ENCODE measurements around the gene FILIP1. TPM values are rescaled to one million over a fixed set of nuclear protein-coding genes. Genes with fewer than 3 reads are reported as not detected.

FILIP1 gene
- total RNA-seq, 1 donor = under 0.01 TPM

DNA sequence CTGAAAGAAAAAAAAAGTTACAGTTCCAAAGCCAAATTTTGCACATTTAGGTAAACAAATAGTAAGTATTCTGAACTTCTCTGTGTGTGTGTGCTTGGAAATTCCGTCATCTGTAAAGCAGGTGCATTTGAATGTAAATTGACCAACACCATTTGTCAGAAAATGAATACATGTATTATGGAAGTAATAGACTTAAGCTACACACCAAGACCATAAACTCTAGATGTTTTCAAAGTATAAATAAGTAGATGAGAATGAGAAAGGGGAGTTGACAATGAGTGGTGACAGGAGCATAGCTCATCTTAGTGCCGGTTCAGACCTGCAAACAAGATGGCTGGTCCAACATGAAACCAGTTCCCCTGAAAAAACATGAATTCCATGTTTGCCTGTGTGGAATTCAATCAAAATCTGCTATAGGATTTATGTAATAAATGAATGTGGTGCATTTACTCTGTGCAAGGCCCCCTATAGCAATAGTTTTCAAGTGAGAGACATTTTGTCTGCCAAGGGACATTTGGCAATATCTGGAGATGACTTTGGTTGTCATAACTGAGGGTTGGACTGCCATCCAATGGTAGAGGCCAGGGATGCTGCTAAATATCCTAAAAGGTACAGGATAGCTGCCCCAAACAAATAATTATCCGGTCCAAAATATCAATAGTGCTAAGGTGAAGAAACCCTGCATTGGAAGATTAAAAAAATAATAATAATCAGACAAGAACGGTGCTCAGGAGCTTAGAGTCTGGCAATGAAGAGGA is 11.0 kb upstream of the FILIP1 start:
- no peaks in the 10 kb centered on the region for H3K27me3 ChIP-seq (ENCODE audit: insufficient read depth, low read length)
- no peaks in the 10 kb centered on the region for H3K9me3 ChIP-seq (ENCODE audit: low read depth, low read length)
- no peak overlapping the region for H3K4me3 ChIP-seq (ENCODE audit: low read length)
- no peaks in the 10 kb centered on the region for H3K4me1 ChIP-seq (ENCODE audit: insufficient read depth, low read length)

DNA sequence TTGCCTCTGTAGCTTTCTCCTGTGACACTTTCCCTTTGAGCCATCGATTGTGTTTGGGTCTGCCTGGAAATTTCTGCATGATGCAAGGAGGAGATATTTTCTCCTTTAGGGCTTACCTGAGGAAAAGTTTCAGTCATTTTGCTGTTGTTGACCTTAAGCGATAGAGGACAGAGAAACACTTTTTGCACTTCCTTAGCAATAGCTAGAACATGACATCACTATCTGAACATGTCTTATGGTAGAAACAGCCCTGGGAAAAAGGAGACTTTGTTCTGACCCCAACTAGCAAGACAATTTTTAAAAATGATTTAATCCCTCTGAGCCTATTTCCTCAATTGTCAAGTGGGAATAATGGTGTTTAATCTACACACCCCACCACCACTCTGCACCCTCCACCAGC is 9.7 kb upstream of the FILIP1 start:
- no peaks in the 10 kb centered on the region for H3K9me3 ChIP-seq (ENCODE audit: low read depth, low read length)
- H3K27me3 ChIP-seq (ENCODE audit: insufficient read depth, low read length) = no peaks in the 10 kb centered on the region
- H3K4me1 ChIP-seq (ENCODE audit: insufficient read depth, low read length) = no peaks in the 10 kb centered on the region
- H3K4me3 ChIP-seq (ENCODE audit: low read length) = no peak overlapping the region

DNA sequence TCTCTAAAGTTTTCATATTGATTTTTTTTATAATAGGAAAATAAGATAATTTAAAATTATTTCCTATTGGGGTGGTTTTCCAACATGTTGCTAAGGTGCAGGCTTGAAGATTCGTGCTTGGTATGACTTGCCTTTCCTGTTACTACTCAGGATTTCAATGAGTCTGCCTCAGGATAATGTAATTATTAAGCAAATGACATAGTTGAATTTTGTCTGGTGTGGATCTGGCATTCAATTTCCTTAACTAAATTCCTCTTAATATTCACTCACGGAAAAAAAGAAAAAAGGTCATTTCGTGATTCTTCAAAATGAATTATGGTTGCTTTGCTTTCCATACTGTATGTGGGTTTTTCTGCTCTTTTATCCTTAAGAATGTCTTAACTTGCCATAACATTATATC is 9.3 kb upstream of the FILIP1 start:
- Histone ChIP-seq H3K27me3 (ENCODE audit: insufficient read depth, low read length) (no peaks in the 10 kb centered on the region), H3K4me3 (ENCODE audit: low read length) (no peak overlapping the region), H3K9me3 (ENCODE audit: low read depth, low read length) (no peaks in the 10 kb centered on the region), H3K4me1 (ENCODE audit: insufficient read depth, low read length) (no peaks in the 10 kb centered on the region)

DNA sequence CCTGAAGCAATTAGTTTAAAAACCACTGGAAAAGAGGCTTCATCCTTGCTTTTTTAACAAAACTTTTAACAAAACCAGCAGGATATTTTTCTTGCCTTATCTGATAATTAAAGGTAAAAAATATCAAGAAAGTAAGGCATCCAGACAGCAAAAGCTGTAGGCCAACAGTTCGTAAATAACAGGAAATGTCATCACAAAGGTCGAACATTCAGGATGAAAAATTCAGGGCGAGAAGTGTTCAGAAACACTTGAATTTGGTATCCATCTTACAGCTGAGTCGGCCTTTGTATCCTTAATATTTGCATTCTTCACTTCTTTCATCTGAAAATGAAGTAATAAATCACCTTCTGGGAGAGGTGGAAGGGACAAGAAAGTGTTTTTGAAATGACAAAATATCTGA is 8.2 kb upstream of the FILIP1 start:
- H3K9me3 ChIP-seq (ENCODE audit: low read depth, low read length) = no peaks in the 10 kb centered on the region
- no peaks in the 10 kb centered on the region for H3K4me1 ChIP-seq (ENCODE audit: insufficient read depth, low read length)
- H3K4me3 ChIP-seq (ENCODE audit: low read length) = no peak overlapping the region
- no peaks in the 10 kb centered on the region for H3K27me3 ChIP-seq (ENCODE audit: insufficient read depth, low read length)

DNA sequence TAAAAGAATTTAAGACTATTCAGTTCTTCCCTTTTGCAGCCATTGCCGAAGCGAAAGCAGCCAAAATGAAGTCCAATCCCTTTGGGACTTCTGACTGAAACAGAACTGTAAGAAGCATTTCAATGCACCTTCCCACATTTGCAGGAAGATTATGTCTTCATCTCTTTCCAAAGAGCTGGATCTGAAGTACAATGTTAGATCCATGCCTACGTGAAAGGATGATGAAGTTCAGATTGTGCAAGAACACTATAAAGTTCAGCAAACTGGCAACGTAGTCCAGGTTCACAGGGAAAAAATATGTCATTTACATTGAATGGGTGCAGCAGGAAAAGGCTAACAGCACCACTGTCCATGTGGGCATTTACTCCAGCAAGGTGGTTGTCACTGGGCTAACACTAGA is 6.0 kb upstream of the FILIP1 start:
- H3K9me3 ChIP-seq (ENCODE audit: low read depth, low read length) = no peaks in the 10 kb centered on the region
- H3K4me1 ChIP-seq (ENCODE audit: insufficient read depth, low read length) = no peaks in the 10 kb centered on the region
- peaks cover 2% of the 10 kb centered on the region for H3K27me3 ChIP-seq (ENCODE audit: insufficient read depth, low read length)
- H3K4me3 ChIP-seq (ENCODE audit: low read length) = no peak overlapping the region

DNA sequence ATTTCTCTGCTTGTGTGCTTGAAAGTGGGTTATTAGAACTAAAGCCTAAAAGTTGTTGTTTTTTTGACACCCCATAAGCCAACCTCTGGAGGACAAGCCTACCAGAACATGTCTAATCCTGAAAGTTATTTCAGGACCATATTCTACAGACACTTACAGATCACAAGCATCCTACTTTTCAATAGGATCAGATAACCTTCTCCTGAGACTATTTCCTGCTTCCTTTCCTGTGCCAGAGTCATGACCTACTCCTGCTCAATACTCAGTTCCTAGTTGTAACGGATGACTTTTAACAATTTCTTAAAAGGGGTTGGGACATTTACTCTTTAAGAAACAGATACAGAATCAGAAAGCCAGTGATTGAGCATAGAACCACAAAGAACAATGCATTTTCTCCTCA is 5.3 kb upstream of the FILIP1 start:
- Histone ChIP-seq H3K27me3 (ENCODE audit: insufficient read depth, low read length) (peaks cover 9% of the 10 kb centered on the region), H3K4me3 (ENCODE audit: low read length) (no peak overlapping the region), H3K4me1 (ENCODE audit: insufficient read depth, low read length) (no peaks in the 10 kb centered on the region), H3K9me3 (ENCODE audit: low read depth, low read length) (no peaks in the 10 kb centered on the region)

DNA sequence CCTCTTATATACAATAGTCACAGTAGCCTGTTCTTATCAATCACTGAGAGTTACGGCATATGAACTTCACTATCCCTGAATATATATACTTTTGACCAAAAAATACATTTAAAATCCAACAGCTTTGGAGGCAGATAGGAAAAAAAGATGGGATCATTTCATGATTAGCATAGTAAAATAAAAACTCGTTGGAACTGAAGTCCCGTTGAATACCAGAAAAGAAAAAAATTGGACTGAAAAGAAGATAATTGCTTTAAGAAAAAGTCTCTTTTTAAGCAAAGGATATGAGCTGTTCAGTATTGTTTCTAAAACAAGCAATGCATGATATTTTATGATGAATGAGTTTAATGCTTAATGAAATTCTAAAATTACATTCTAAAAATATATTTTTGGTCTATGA is 4.4 kb upstream of the FILIP1 start:
- no peaks in the 10 kb centered on the region for H3K4me1 ChIP-seq (ENCODE audit: insufficient read depth, low read length)
- H3K27me3 ChIP-seq (ENCODE audit: insufficient read depth, low read length) = peaks cover 18% of the 10 kb centered on the region
- no peak overlapping the region for H3K4me3 ChIP-seq (ENCODE audit: low read length)
- no peaks in the 10 kb centered on the region for H3K9me3 ChIP-seq (ENCODE audit: low read depth, low read length)

DNA sequence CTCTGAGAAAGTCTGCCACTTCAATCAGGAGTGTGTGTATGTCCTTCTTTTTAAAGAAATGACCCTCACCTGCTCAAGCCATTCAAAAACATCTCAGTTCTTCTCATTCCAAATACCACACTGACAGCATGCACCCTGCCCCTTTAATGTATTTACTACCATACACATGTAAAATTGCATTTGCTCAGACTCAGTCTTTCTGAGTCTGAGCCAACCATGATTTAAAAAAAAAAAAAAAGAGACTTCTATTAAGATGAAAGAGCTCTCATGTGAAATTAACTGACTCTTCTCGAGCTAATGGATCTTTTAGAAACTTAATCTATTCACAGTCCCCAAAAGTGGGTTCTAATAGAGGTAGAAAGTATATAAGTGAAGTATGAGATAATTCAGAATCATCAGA is 1.4 kb upstream of the FILIP1 start:
- Histone ChIP-seq H3K4me3 (ENCODE audit: low read length) (no peak overlapping the region), H3K4me1 (ENCODE audit: insufficient read depth, low read length) (no peaks in the 10 kb centered on the region), H3K9me3 (ENCODE audit: low read depth, low read length) (no peaks in the 10 kb centered on the region), H3K27me3 (ENCODE audit: insufficient read depth, low read length) (peaks cover 31% of the 10 kb centered on the region)

DNA sequence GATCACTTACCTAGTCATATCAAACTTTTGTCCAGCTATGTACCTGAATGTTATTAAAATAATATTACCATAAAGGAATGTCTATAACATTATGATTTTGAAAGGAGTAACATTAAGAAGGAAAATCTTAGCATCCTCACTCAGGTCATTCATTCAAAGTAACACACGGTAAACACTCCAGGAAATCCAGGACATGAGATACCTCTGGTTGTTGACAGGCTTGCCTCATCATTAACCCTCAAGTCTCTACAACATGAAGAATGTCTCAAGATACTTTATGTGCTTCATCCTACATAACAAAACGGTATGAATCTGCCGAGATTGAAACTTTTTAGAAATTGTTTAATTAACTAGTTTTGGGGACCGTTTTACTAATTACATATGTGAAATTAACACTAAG is 690 bp upstream of the FILIP1 start:
- Histone ChIP-seq H3K9me3 (ENCODE audit: low read depth, low read length) (no peaks in the 10 kb centered on the region), H3K4me1 (ENCODE audit: insufficient read depth, low read length) (no peaks in the 10 kb centered on the region), H3K4me3 (ENCODE audit: low read length) (no peak overlapping the region), H3K27me3 (ENCODE audit: insufficient read depth, low read length) (peaks cover 31% of the 10 kb centered on the region)

DNA sequence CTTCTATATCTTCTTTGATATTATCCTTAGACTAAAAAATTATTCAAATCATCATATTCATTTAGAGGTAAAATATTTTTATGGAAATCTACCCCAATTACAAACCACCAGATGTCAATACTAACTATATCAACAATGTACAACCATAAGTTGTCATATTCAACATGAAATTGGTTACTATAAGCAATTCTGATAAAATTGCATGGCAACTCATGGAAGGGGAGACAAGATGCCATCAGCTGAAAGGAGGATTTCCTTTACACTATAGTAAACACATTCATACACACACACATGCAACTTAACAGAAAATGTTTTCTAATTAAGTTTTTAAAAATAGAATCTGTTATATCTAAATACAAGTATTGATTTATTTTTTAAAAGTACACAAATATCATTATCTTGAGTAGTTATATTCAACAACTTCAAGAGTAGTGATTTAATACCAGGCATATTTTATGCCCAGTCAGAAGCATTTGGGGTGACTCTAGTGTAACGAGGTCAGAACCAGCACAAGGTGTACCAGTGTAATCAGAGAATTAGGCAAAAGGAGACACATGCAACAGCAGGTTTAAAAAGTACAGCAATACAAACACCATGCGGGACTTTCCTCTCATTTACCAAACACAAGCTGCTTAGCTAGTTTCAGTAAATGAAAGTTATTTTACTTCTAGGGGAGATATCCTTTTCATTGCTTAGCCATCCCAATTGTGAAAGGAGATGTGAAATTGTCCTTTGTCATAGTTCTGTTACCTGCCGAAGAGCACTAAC is 1.0 kb downstream of the FILIP1 start:
- H3K9me3 ChIP-seq (ENCODE audit: low read depth, low read length) = no peaks in the 10 kb centered on the region
- H3K4me1 ChIP-seq (ENCODE audit: insufficient read depth, low read length) = no peaks in the 10 kb centered on the region
- H3K27me3 ChIP-seq (ENCODE audit: insufficient read depth, low read length) = peaks cover 33% of the 10 kb centered on the region
- no peak overlapping the region for H3K4me3 ChIP-seq (ENCODE audit: low read length)

DNA sequence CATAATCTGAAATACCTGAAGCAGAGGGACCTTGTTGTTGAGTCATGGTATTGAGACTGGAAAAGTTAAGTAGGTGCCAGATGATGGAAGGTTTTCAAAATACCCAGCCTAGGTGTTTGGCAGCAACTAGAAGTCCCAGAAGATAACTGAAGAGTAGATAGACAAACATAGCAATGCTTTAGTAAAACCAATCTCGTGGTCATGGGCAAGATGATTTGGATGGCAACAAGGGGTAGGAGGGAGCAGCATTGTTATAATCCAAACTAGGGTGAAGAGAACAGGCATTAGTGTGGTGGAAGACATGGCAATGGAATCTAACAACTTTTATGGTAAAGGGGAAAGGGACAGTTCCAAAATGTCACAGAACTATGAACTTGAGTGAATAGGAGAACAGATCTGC is 2.3 kb downstream of the FILIP1 start:
- no peaks in the 10 kb centered on the region for H3K4me1 ChIP-seq (ENCODE audit: insufficient read depth, low read length)
- no peaks in the 10 kb centered on the region for H3K9me3 ChIP-seq (ENCODE audit: low read depth, low read length)
- H3K4me3 ChIP-seq (ENCODE audit: low read length) = no peak overlapping the region
- peaks cover 33% of the 10 kb centered on the region for H3K27me3 ChIP-seq (ENCODE audit: insufficient read depth, low read length)

DNA sequence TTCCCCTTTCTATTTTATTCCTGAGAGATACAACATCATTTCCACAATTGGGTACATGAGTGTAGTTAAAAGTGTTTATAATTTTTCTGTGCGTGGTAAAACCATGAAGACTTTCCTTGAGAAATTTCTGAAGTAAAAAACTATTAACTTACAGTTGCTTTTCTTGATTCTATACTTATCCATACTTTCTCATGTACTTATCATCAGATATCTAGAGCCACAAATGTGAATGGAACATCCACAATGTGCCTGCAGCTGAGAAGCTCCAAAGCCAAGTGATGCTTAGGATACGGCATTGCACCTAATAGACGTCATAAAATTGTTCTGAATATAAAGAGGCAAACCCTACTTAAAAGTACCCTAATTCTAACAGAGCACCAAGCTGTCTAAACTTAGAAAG is 2.9 kb downstream of the FILIP1 start:
- Histone ChIP-seq H3K4me3 (ENCODE audit: low read length) (no peak overlapping the region), H3K9me3 (ENCODE audit: low read depth, low read length) (no peaks in the 10 kb centered on the region), H3K27me3 (ENCODE audit: insufficient read depth, low read length) (peaks cover 33% of the 10 kb centered on the region), H3K4me1 (ENCODE audit: insufficient read depth, low read length) (no peaks in the 10 kb centered on the region)

DNA sequence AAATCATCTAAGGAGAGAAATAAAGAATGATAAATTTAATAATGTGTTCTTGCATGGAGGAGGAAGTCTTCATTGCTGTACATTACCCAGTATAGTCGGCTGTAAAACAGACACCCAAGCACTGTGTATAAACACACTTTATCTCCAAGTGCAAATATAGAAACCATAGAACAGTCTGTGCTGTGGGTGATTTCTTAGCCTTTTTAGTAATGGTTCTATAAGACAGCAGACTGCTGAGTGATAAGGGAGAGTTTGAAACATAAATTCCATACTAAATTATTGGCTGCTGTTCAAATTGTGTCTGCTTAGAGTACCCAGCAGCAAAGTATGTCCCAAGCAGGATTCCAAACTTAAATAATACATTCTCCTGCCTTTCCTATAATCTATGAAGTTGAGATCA is 4.6 kb downstream of the FILIP1 start:
- Histone ChIP-seq H3K27me3 (ENCODE audit: insufficient read depth, low read length) (peaks cover 25% of the 10 kb centered on the region), H3K4me1 (ENCODE audit: insufficient read depth, low read length) (no peaks in the 10 kb centered on the region), H3K9me3 (ENCODE audit: low read depth, low read length) (no peaks in the 10 kb centered on the region), H3K4me3 (ENCODE audit: low read length) (no peak overlapping the region)

DNA sequence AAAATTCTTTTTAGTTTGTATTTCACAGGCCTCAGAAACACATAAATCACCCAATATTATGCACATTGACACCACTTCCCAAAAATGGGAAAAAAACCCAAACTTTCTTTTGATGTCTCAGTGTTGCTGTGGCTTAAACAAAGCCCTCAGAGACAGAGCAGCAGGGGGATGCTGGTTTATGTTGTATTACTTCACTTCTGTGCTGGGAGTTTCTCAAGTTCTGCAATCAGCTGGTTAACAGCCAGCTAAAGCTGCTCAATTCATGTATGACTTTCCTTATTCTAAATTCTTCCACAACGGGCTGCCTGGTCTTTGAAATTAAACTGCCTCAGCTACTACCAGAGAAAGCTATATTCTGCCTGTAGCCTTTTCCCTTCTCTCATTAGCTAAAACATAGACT is 5.6 kb downstream of the FILIP1 start:
- Histone ChIP-seq H3K4me3 (ENCODE audit: low read length) (no peak overlapping the region), H3K9me3 (ENCODE audit: low read depth, low read length) (no peaks in the 10 kb centered on the region), H3K4me1 (ENCODE audit: insufficient read depth, low read length) (no peaks in the 10 kb centered on the region), H3K27me3 (ENCODE audit: insufficient read depth, low read length) (peaks cover 16% of the 10 kb centered on the region)

DNA sequence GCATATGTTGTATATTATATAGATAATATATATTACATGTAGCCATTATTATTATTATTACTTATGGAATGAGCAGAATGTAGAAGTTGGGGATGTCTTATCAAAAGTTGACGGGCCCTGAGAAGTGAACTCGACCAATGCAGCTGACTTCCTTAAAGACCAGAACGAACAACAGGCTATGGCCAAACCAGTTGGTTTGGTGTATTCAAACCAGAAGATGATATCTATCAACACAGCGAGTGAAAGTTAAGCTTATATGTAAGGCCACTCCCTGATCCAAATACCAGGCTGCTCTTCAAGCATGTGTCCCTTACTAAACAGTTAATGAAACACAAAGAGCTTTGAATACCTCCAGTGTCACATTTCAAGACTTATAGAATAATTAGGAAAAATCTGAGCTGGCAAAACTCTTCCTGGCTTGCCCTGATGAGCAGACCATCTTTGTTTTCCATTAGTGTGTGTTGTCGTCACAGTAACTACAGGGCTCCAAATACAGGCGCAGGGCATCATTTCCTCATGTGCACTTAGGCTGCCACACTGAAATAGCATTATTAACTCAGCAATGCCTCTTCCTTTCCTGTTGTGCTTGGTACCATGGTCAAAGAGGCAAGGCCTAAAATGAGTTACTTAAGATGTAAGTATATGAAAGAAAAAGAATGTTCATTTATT is 6.6 kb downstream of the FILIP1 start:
- no peak overlapping the region for H3K4me3 ChIP-seq (ENCODE audit: low read length)
- H3K9me3 ChIP-seq (ENCODE audit: low read depth, low read length) = no peaks in the 10 kb centered on the region
- no peaks in the 10 kb centered on the region for H3K4me1 ChIP-seq (ENCODE audit: insufficient read depth, low read length)
- H3K27me3 ChIP-seq (ENCODE audit: insufficient read depth, low read length) = peaks cover 9% of the 10 kb centered on the region
